Measurements from ENCODE around the gene TIMM50.

DNA sequence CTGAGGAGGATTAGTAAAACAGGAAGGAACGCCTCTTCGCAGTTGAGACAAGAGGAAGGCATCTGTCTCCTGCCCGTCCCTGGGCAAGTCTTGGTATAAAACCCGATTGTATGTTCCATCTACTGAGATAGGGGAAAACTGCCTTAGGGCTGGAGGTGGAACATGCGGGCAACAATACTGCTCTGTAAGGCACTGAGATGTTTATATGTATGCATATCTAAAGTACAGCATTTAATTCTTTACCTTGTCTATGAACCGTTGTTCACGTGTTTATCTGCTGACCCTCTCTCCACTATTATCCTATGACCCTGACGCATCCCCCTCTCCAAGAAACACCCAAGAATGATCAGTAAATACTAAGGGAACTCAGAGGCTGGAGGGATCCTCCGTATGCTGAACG, 722 bp upstream of the TIMM50 start:
- TF ChIP-seq POLR2A (IDR thresholded peaks at IDR 0.05) = no peak
- TF ChIP-seq, protein P1, sequence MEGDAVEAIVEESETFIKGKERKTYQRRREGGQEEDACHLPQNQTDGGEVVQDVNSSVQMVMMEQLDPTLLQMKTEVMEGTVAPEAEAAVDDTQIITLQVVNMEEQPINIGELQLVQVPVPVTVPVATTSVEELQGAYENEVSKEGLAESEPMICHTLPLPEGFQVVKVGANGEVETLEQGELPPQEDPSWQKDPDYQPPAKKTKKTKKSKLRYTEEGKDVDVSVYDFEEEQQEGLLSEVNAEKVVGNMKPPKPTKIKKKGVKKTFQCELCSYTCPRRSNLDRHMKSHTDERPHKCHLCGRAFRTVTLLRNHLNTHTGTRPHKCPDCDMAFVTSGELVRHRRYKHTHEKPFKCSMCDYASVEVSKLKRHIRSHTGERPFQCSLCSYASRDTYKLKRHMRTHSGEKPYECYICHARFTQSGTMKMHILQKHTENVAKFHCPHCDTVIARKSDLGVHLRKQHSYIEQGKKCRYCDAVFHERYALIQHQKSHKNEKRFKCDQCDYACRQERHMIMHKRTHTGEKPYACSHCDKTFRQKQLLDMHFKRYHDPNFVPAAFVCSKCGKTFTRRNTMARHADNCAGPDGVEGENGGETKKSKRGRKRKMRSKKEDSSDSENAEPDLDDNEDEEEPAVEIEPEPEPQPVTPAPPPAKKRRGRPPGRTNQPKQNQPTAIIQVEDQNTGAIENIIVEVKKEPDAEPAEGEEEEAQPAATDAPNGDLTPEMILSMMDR (IDR thresholded peaks at IDR 0.05) = no peak
